ENCODE results near the gene FREY1.

DNA sequence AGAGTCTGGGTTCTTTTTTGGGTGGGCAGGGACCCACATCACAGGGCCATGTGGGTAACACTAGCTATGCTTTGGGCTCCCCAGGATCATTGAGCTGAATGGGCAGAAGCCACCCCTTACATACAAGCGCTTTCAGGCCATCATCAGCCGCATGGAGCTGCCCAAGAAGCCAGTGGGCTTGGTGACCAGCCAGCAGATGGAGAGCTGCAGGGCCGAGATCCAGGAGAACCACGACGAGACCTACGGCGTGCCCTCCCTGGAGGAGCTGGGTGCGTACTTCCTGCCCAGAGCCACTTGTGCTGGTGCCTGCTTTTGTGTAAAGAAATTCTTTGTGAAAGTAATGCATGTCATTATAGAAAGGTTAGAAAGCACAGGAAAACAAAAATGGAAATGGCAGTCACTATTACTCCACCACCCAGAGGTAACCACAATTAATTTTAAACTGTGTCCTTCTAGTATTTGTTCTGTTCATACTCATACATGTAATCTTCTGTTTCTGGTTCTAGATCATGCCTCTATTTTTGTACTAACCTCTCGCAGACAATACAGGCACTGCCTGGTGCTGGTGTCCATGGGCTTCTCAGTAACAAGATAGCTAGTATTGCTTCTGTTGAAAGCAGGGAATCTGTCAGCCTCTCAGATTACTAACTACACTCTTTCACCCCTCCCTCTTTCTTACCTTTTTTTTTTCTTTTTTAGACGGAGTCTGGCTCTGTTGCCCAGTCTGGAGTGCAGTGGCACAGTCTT is 46.1 kb downstream of the FREY1 start:
- TF ChIP-seq NANOG (IDR thresholded peaks at IDR 0.05; ENCODE audit: insufficient read depth, low read depth, low read length, poor library complexity, severe bottlenecking) (no peak), SUZ12 (IDR thresholded peaks at IDR 0.05; ENCODE audit: low read length) (no peak), JUN (IDR thresholded peaks at IDR 0.05; ENCODE audit: low read depth, low read length) (no peak), RAD21 (IDR thresholded peaks at IDR 0.05 in 1 of 2, conservative IDR thresholded peaks at IDR 0.05 in 1 of 2; ENCODE audit: low read depth in 2 of 2, low read length in 2 of 2) (no peak), EZH2 (IDR thresholded peaks at IDR 0.05; ENCODE audit: low read depth, low read length, severe bottlenecking) (no peak), BACH1 (IDR thresholded peaks at IDR 0.05; ENCODE audit: low read length) (no peak), ASH2L (IDR thresholded peaks at IDR 0.05; ENCODE audit: low read length) (no peak), EP300 (IDR thresholded peaks at IDR 0.05; ENCODE audit: borderline replicate concordance in 1 of 2, low read depth in 2 of 2, low read length in 2 of 2) (no peak), RNF2 (IDR thresholded peaks at IDR 0.05; ENCODE audit: borderline replicate concordance, low read depth, low read length, missing control alignments, poor library complexity, severe bottlenecking) (no peak), TAF1 (IDR thresholded peaks at IDR 0.05; ENCODE audit: low read depth, low read length) (no peak), CREB1 (IDR thresholded peaks at IDR 0.05) (no peak)
- TF ChIP-seq, protein P1, sequence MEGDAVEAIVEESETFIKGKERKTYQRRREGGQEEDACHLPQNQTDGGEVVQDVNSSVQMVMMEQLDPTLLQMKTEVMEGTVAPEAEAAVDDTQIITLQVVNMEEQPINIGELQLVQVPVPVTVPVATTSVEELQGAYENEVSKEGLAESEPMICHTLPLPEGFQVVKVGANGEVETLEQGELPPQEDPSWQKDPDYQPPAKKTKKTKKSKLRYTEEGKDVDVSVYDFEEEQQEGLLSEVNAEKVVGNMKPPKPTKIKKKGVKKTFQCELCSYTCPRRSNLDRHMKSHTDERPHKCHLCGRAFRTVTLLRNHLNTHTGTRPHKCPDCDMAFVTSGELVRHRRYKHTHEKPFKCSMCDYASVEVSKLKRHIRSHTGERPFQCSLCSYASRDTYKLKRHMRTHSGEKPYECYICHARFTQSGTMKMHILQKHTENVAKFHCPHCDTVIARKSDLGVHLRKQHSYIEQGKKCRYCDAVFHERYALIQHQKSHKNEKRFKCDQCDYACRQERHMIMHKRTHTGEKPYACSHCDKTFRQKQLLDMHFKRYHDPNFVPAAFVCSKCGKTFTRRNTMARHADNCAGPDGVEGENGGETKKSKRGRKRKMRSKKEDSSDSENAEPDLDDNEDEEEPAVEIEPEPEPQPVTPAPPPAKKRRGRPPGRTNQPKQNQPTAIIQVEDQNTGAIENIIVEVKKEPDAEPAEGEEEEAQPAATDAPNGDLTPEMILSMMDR (IDR thresholded peaks at IDR 0.05; ENCODE audit: control extremely low read depth in 1 of 3, insufficient read depth in 1 of 3, low read depth in 1 of 3, low read length in 3 of 3) = no peak
- TF ChIP-seq, protein P2, sequence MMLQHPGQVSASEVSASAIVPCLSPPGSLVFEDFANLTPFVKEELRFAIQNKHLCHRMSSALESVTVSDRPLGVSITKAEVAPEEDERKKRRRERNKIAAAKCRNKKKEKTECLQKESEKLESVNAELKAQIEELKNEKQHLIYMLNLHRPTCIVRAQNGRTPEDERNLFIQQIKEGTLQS (IDR thresholded peaks at IDR 0.05; ENCODE audit: insufficient read depth, low read depth, low read length) = no peak
